ENCODE results near the gene GAS5. TPM values are rescaled to one million over a fixed set of nuclear protein-coding genes. Genes with fewer than 3 reads are reported as not detected.
"Not testable (repeated sequence)": the region's sequence is repeated elsewhere in the genome, so short reads cannot be mapped to it uniquely, and the experiment has no call there.

GAS5 gene
- total and polyA plus RNA-seq, 2 of the 8 experiments (the other 6 are each of a cell fraction or from before 2014, with no cell fraction given): 799 to 1,238 TPM

GRCh38 chr1:173862146-173862768 lies 5.5 kb downstream of the GAS5 start:
- WGBS, 2 experiments (ENCODE audit: extremely low coverage in 1 of 2, insufficient coverage in 1 of 2, insufficient read length in 1 of 2, insufficient replicate concordance in 2 of 2, low coverage in 1 of 2, low lambda C conversion rate in 2 of 2, missing lambda C conversion rate in 1 of 2): 46% methylated on average over 13 of the region's 13 CpGs; no CpG with 5 or more reads in 1 of the 2 experiments

More at GRCh38 chr1:173862146-173862768, 5.5 kb downstream of the GAS5 start:
- not testable (repeated sequence) for H4K8ac ChIP-seq (ENCODE audit: extremely low read depth, insufficient read depth, low read length); H2AFZ ChIP-seq (ENCODE audit: low read length); H2BK120ac ChIP-seq (replicated peaks; ENCODE audit: low read depth, low read length); H4K91ac ChIP-seq (replicated peaks; ENCODE audit: insufficient read length, low read length); H3K14ac ChIP-seq (ENCODE audit: insufficient read length); H2BK15ac ChIP-seq (ENCODE audit: low read length); H3K56ac ChIP-seq (replicated peaks; ENCODE audit: insufficient read length, low read depth, low read length); H3K4ac ChIP-seq (replicated peaks; ENCODE audit: insufficient read length, low read depth, low read length); H3K9me3 ChIP-seq (ENCODE audit: insufficient read depth in 2 of 2, low read depth in 1 of 2, low read length in 1 of 2); H3K23ac ChIP-seq (ENCODE audit: insufficient read length); H3K27ac ChIP-seq (ENCODE audit: low read depth, low read length); H2BK12ac ChIP-seq (ENCODE audit: low read depth, low read length); FAIRE-seq; H3K4me3 ChIP-seq (ENCODE audit: extremely low read depth in 1 of 4, insufficient read depth in 2 of 4, low read depth in 3 of 4, low read length in 4 of 4); H3K18ac ChIP-seq (ENCODE audit: extremely low read depth, low read length); H2AK5ac ChIP-seq (ENCODE audit: low read depth, low read length); H3K4me1 ChIP-seq (replicated peaks in 1 of 4; ENCODE audit: control insufficient read depth in 3 of 4, insufficient read depth in 4 of 4, low read length in 3 of 4); H2BK20ac ChIP-seq (ENCODE audit: low read length); H3K9ac ChIP-seq (replicated peaks in 1 of 4; ENCODE audit: extremely low read depth in 1 of 4, low read depth in 3 of 4, low read length in 3 of 4); H4K5ac ChIP-seq (ENCODE audit: insufficient read length, low read depth, low read length); H4K20me1 ChIP-seq (replicated peaks in 1 of 2; ENCODE audit: control insufficient read depth in 1 of 2, insufficient read depth in 2 of 2, low read length in 2 of 2); H3K23me2 ChIP-seq (ENCODE audit: low read depth, low read length); H3K79me1 ChIP-seq (ENCODE audit: low read depth, low read length); H3K4me2 ChIP-seq (ENCODE audit: insufficient read depth in 1 of 2, low read depth in 2 of 2, low read length in 2 of 2); H3K27me3 ChIP-seq (replicated peaks in 1 of 4; ENCODE audit: control insufficient read depth in 3 of 4, extremely low read depth in 1 of 4, insufficient read depth in 3 of 4, low read length in 3 of 4)
- TF ChIP-seq TBP (IDR thresholded peaks at IDR 0.05; ENCODE audit: low read depth, low read length) (0 out of 2 replicates have a peak, but pooled peaks have one; percentile 25), POLR2AphosphoS5 (IDR thresholded peaks at IDR 0.05; ENCODE audit: low read depth, low read length) (peak; percentile 97), SP4 (IDR thresholded peaks at IDR 0.05; ENCODE audit: low read length) (0 out of 2 replicates have a peak, but pooled peaks have one; percentile 13), POLR2A (IDR thresholded peaks at IDR 0.05; ENCODE audit: control extremely low read depth in 1 of 2, low read depth in 2 of 2, low read length in 2 of 2) (peak; percentile 78 to 91)
- peak overlapping the region; percentile 15; the same call in 1 of the 2 replicates for H2BK5ac ChIP-seq (ENCODE audit: low read depth, low read length)
- CTCF ChIA-PET (ENCODE audit: partially characterized antibody): interaction anchor here (1.3 kb wide), 1 partner anchor 431 kb away, joined by 3 read pairs; no protein-coding TSS in a partner anchor
- peaks cover 0 to 27% of the 10 kb centered on the region in 2 experiments; a peak in 3 of 4 replicates for H3K79me2 ChIP-seq (ENCODE audit: control insufficient read depth in 1 of 2, insufficient read depth in 2 of 2, low read length in 2 of 2)
- DNase-seq (ENCODE audit: low read depth in 1 of 2, low spot score in 2 of 2): peak in 1 of 2 experiments; percentile 67
- POLR2A ChIA-PET (ENCODE audit: partially characterized antibody): interaction anchor here (0.7 to 13.3 kb wide), 25 partner anchors 13 to 432 kb away, joined by 3 to 475 read pairs (median 4); partner anchors contain the start of genes CENPL, DARS2 and KLHL20
- peaks cover 27 to 63% (median 51%) of the 10 kb centered on the region in 4 experiments for H3K36me3 ChIP-seq (ENCODE audit: control insufficient read depth in 2 of 4, insufficient read depth in 4 of 4, low read length in 3 of 4)
